Measurements from ENCODE around the gene ANKRD44.

- TF ChIP-seq EZH2 (IDR thresholded peaks at IDR 0.05; ENCODE audit: borderline replicate concordance, low read length) (no peak), CTCF (IDR thresholded peaks at IDR 0.05; ENCODE audit: low read length) (no peak)
Observed at GRCh38 chr2:197292619-197293018, 18.0 kb downstream of the ANKRD44 start.
